Spleen (tissue), 11 donors: Measurements from ENCODE around the gene C5AR2. TPM values are rescaled to one million over a fixed set of nuclear protein-coding genes. Genes with fewer than 3 reads are reported as not detected.
A peak's percentile ranks its signal among the peaks of the same experiment; 100 is the strongest.

Source experiments
- DNase-seq: peaks from one replicate; pipeline ENCODE4 v3.0.0-alpha.2; 2020
- H3K27ac ChIP-seq, 8 donors: fragments of 200-600 bp; sonication (generic) in 7 of 8; 1 replicate in 4 of 8; 2 replicates in 4 of 8; pipeline versions ENCODE4 v1.5.0 to v1.8.0; 2016 to 2021; ENCODE audit warnings: inconsistent platforms in 4 of 8, mild to moderate bottlenecking in 4 of 8, moderate library complexity in 1 of 8
- H3K27me3 ChIP-seq, 7 donors: fragments of 200-600 bp; sonication (generic) in 6 of 7; replicated peaks in 1 of 7; 1 replicate in 4 of 7; 2 replicates in 3 of 7; pipeline versions ENCODE4 v1.5.0 to v1.8.0; 2016 to 2021; ENCODE audit warnings: inconsistent platforms in 3 of 7, mild to moderate bottlenecking in 1 of 7
- H3K36me3 ChIP-seq, 6 donors: fragments of 200-600 bp; sonication (generic) in 5 of 6; 1 replicate in 4 of 6; 2 replicates in 2 of 6; pipeline versions ENCODE4 v1.5.0 to v1.8.0; 2016 to 2021; ENCODE audit warnings: inconsistent platforms in 2 of 6
- H3K4me1 ChIP-seq, 6 donors: fragments of 200-600 bp; sonication (generic) in 5 of 6; 1 replicate in 3 of 6; 2 replicates in 3 of 6; pipeline versions ENCODE4 v1.5.0 to v1.8.0; 2016 to 2021; ENCODE audit warnings: inconsistent platforms in 3 of 6
- H3K4me3 ChIP-seq, 8 donors: fragments of 200-600 bp; sonication (generic) in 7 of 8; 1 replicate in 4 of 8; 2 replicates in 4 of 8; pipeline versions ENCODE4 v1.5.0 to v1.8.0; 2016 to 2021; ENCODE audit warnings: inconsistent platforms in 4 of 8, mild to moderate bottlenecking in 4 of 8, moderate library complexity in 2 of 8
- H3K9me3 ChIP-seq, 8 donors: fragments of 200-600 bp; sonication (generic) in 7 of 8; 1 replicate in 4 of 8; 2 replicates in 4 of 8; pipeline versions ENCODE4 v1.5.0 to v1.8.0; 2016 to 2021; ENCODE audit warnings: inconsistent platforms in 4 of 8
- CTCF ChIP-seq, 11 experiments: fragments of 200-600 bp in 7 of 11; fragments of 450-650 bp in 4 of 11; sonication (generic) in 4 of 11; IDR thresholded peaks in 8 of 11; conservative IDR thresholded peaks in 3 of 11; 1 replicate in 7 of 11; 2 replicates in 4 of 11; pipeline versions ENCODE4 v1.4.0 to v1.8.0; 2016 to 2021; ENCODE audit warnings: antibody characterized with exemption in 11 of 11, inconsistent platforms in 4 of 11, mild to moderate bottlenecking in 1 of 11
- POLR2A ChIP-seq, 3 donors: fragments of 450-650 bp; IDR thresholded peaks; one replicate each; pipeline ENCODE4 v1.5.1; 2017; ENCODE audit warnings: antibody characterized with exemption in 3 of 3, mild to moderate bottlenecking in 1 of 3
- POLR2AphosphoS5 ChIP-seq, 3 donors: sonication (generic); formaldehyde crosslinking; IDR thresholded peaks; one replicate each; pipeline ENCODE4 v1.5.1; 2017; ENCODE audit warnings: antibody characterized with exemption in 3 of 3
- WGBS, 5 donors: extraction: QIAGEN DNeasy Blood & Tissue Kit in 3 of 5; methylation state at CpG; one replicate each; pipeline versions ENCODE4 v1.1.5 to v1.1.7; 2013 to 2018; 5-methylcytosine and 5-hydroxymethylcytosine counted together
- intact Hi-C: fragments of 100-400 bp; cut with DNase I; formaldehyde crosslinking; loops from one replicate; pipeline ENCODE4 v1.15.0; 2023; ENCODE audit warnings: low total_unique reads
- polyA plus RNA-seq, 3 donors: library from polyadenylated mRNA; stranded (reverse); fragments of 200-250 nt; gene quantifications; one replicate each; pipeline ENCODE4 v1.2.1, GENCODE V29; 2013
- total RNA-seq, 7 donors: library from RNA; depleted of rRNA in 3 of 7; stranded (reverse); fragments of >200 nt in 3 of 7; fragmentation: NEBNext Ultra II Directional in 4 of 7; extraction: Animal tissue kit (Norgen Biotek cat#: 25700) in 4 of 7; gene quantifications; one replicate each; pipeline versions ENCODE4 v1.1.0 to v1.2.1, GENCODE V29; 2016 to 2021
- donor health status: healthy with polysubstance abuse.
- donor health status: DM: no; HTN: no; CAD: no; lungs with moderate emphysema.
- donor health status: DM: no; HTN: no; CAD: no.
- donor health status: Bipolar disorder and iron deficiency.
- donor health status: healthy.
- donor health status: DM: no; HTN: no; CAD: no.
- donor health status: DM: yes; HTN: yes; CAD: no.

C5AR2 gene
- total and polyA plus RNA-seq, 10 donors, result 1.3 to 55.7 (median 25.3) TPM

- Histone ChIP-seq H3K27me3 (no peaks in the 10 kb centered on the region), H3K4me3 (peak overlapping the region in 1 of 8 donors; percentile 68), H3K9me3 (no peaks in the 10 kb centered on the region), H3K4me1 (peaks cover 0 to 43% (median 15%) of the 10 kb centered on the region in 6 donors), H3K36me3 (peaks cover 0 to 40% (median 3%) of the 10 kb centered on the region in 6 donors), H3K27ac (peak overlapping the region in 2 of 8 donors; percentile 27 to 95)
- 81 to 86% (median 83%) methylated on average over 10 of the region's 10 CpGs for WGBS, 5 donors
- DNase-seq, result no peak
- TF ChIP-seq POLR2AphosphoS5 (IDR thresholded peaks at IDR 0.05), result no peak
- TF ChIP-seq CTCF (IDR thresholded peaks at IDR 0.05 in 8 of 11, conservative IDR thresholded peaks at IDR 0.05 in 3 of 11), result no peak
- no peak for TF ChIP-seq POLR2A (IDR thresholded peaks at IDR 0.05)
- intact Hi-C loops, result no loop called here
Observed at GRCh38 chr19:47339196-47339880, 7.4 kb downstream of the C5AR2 start.

DNA sequence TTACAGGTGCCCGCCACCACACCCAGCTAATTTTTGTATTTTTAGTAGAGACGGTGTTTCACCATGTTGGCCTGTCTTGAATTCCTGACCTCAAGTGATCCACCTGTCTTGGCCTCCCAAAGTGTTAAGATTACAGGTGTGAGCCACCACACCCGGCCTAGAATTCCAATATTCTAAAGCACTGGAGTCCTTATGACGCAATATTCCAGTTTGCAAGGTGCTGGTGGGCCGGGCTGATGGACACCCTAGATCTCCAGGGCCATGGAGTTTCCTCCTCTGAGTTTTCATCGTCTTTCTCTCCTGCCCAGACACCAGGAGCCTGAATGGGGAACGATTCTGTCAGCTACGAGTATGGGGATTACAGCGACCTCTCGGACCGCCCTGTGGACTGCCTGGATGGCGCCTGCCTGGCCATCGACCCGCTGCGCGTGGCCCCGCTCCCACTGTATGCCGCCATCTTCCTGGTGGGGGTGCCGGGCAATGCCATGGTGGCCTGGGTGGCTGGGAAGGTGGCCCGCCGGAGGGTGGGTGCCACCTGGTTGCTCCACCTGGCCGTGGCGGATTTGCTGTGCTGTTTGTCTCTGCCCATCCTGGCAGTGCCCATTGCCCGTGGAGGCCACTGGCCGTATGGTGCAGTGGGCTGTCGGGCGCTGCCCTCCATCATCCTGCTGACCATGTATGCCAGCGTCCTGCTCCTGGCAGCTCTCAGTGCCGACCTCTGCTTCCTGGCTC lies 8.7 kb downstream of the C5AR2 start:
- Histone ChIP-seq H3K27me3 (no peaks in the 10 kb centered on the region), H3K36me3 (peaks cover 0 to 40% (median 3%) of the 10 kb centered on the region in 6 donors), H3K4me1 (peaks cover 0 to 35% (median 13%) of the 10 kb centered on the region in 6 donors), H3K27ac (no peak overlapping the region), H3K9me3 (no peaks in the 10 kb centered on the region), H3K4me3 (no peak overlapping the region)
- intact Hi-C loops, result no loop called here
- DNase-seq, result no peak
- 91 to 98% (median 94%) methylated on average over 17 to 29 of the region's 29 CpGs for WGBS, 5 donors
- TF ChIP-seq POLR2AphosphoS5 (IDR thresholded peaks at IDR 0.05) (no peak), POLR2A (IDR thresholded peaks at IDR 0.05) (no peak), CTCF (IDR thresholded peaks at IDR 0.05 in 8 of 11, conservative IDR thresholded peaks at IDR 0.05 in 3 of 11) (no peak)

DNA sequence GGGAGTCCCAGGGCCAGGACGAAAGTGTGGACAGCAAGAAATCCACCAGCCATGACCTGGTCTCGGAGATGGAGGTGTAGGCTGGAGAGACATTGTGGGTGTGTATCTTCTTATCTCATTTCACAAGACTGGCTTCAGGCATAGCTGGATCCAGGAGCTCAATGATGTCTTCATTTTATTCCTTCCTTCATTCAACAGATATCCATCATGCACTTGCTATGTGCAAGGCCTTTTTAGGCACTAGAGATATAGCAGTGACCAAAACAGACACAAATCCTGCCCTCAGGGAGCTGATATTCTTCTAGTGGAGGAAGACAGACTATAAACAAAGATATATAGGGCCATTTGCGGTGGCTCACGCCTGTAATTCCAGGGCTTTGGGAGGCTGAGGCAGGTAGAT lies 9.8 kb downstream of the C5AR2 start:
- Histone ChIP-seq H3K27ac (no peak overlapping the region), H3K4me3 (no peak overlapping the region), H3K9me3 (no peaks in the 10 kb centered on the region), H3K36me3 (peaks cover 0 to 40% (median 3%) of the 10 kb centered on the region in 6 donors), H3K4me1 (peaks cover 0 to 30% (median 7%) of the 10 kb centered on the region in 6 donors), H3K27me3 (peaks cover 0 to 3% (median 0%) of the 10 kb centered on the region in 7 donors)
- no peak for TF ChIP-seq CTCF (IDR thresholded peaks at IDR 0.05 in 8 of 11, conservative IDR thresholded peaks at IDR 0.05 in 3 of 11)
- TF ChIP-seq POLR2AphosphoS5 (IDR thresholded peaks at IDR 0.05), result no peak
- no peak for TF ChIP-seq POLR2A (IDR thresholded peaks at IDR 0.05)
- 85 to 98% (median 95%) methylated on average over 4 of the region's 4 CpGs for WGBS, 5 donors
- no peak for DNase-seq
- intact Hi-C loops, result no loop called here
